DMS53 treated with DMSO at 0.1 percent for 48 hours (cell line): ENCODE data around the gene ADGRF1.
A peak's percentile ranks its signal among the peaks of the same experiment; 100 is the strongest.
"Not testable (repeated sequence)": the region's sequence is repeated elsewhere in the genome, so short reads cannot be mapped to it uniquely, and the experiment has no call there.

Experiments used
- DNase-seq: peaks from one replicate; lab custom pipeline; 2025; ENCODE audit not compliant: unreplicated experiment; lab: John Stamatoyannopoulos, UW

The ADGRF1 gene

DNA sequence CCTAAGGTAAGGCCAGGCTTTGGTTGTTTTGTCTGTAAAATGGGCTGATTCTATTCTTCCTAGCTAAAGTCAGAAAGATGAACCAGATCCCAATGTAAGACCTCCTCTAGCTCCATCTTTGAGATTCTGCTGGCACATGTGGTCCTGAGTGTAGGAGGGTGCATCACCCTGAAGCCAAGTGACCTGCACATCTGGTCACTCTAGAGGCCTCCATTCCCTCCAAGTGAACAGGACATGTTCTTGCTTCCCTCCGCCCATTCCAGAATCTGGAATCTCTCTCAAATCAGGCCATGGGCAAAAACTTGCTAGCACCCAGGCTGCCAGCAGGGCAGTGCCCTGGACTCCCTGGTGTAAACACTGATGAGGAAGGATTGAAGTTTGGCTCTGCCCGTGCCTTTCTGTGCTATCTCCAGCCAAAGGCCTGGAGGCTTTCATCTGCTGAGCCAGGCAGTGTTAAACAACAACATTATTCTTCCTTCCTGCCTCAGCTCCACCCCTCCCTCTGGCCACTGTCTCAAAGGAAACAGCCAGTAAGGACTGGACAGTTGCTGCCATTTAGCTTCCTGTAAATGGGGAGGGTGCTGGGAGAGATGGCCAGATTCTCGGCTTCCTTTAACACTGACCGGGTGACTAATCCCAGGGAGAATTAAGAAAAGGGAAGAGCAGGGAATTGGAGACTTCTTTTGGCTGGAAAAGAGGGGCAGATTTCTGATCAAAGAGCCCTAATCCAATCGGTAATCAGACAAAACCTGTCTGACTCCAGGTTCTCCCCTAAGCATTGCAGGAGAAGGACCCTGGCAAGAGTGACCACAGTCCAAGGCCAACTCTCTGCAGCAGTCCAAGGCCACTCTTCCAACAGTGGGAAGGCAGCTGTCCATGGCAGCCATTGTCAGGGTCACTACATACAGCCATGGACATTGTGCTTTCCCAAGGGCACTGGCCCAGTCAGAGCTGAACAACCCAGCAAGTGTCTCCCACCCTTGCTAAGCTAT lies 19.5 kb upstream of the ADGRF1 start:
- DNase-seq, result no peak

DNA sequence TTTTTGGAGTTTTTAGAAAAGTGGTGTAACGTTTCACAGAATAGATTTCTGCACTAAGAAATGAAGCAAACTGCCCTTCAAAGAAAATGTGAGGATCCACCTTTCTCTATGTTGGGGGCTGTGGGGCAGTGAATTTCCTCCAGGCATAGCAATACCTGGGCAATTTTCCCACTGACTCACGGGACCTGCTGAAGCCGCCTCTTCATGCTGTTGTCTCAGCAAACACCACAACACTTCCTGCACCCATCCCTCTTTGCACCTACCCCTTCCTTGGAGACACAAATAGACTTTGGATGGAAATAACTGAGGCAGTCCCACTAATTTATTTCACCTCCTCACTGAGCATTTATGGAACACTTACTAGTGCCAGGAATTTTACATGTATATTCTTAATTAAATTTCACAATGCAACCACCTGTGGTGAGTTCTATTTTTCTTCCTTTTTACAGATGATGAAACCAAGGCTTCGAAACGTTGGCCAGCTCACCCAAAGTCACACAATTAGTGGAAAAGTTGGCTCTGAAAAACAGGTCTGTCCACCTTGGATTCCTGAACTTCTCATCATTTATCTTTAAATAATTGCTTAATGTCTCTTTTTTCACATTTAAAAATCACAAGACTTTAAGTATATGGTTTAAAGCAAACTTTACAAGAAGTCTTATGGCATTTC lies 17.2 kb upstream of the ADGRF1 start:
- DNase-seq, result peak; percentile 6

DNA sequence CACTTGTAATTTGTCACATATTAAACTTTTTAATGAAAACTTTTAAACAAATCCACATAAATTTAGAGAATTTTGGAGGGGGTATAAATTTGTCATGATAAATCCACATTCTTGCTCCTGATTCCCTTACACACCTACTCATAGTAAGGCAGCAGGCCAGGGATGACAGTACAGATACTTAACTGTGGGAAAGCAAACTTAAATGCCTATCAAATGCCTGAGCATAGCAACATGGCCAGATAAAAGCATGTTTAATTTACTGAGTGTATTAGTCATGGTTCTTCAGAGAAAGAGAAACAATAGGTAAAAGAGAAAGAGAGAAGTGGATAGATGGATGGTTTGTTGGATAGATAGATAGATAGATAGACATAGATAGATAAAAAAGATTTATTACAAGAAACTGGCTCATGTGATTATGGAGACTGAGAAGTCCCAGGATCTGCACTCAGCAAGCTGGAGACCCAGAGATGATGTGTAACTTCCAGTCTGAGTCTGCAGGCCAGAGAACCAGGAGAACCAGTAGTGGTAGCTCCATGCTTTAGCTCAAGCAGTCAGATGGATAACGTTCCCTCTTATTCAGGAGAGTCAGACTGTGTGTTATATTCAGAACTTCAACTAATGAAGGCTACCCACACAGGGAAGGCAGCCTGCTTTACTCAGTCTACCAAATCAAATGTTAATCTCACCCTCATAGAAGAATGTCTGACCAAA lies 15.9 kb upstream of the ADGRF1 start:
- peak; percentile 36 for DNase-seq

DNA sequence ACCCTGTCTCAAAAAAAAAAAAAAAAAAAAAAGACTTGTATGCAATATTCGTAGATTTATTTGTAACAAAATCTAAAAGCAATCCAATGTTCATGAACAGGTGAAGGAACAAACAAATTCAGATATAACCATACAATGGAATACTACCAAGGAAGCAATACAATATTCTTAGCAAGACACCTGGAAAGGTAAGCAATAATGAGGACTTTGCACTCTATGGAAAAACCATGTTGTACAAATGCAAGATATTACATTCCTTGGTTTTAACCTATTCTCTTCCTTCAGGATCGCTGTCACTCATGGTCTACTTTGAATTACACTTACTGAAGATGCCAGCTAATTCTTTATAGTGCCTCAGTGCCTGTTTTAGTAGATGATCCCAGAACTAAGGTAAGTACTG lies 14.7 kb upstream of the ADGRF1 start:
- DNase-seq, result no peak

DNA sequence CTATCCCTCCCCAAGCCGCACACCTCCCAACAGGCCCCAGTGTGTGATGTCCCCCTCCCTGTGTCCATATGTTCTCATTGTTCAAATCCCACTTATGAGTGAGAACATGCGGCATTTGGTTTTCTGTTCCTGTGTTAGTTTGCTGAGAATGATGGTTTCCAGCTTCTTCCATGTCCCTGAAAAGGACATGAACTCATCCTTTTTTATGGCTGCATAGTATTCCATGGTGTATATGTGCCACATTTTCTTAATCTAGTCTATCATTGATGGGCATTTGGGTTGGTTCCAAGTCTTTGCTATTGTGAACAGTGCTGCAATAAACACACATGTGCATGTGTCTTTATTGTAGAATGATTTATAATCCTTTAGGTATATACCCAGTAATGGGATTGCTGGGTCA lies 12.2 kb upstream of the ADGRF1 start:
- DNase-seq, result not testable (repeated sequence)

DNA sequence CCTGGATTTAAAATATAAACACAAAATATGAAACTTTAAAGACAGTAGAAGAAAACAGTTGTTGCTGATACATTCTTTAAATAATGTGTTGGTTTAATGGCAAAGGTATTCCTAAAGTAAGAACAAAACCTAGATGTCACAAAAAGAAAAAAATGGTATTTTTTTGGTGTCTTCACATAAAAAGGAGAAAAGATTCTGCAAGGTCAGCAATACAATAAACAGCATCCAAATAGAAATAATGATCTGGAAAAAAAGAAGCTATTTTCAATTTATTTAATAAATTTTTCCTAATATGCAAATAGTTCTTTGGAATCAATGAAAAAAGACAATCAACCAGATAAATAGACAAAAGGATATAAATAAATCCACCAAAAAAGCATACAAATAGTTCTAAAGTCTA lies 6.5 kb upstream of the ADGRF1 start:
- no peak for DNase-seq

DNA sequence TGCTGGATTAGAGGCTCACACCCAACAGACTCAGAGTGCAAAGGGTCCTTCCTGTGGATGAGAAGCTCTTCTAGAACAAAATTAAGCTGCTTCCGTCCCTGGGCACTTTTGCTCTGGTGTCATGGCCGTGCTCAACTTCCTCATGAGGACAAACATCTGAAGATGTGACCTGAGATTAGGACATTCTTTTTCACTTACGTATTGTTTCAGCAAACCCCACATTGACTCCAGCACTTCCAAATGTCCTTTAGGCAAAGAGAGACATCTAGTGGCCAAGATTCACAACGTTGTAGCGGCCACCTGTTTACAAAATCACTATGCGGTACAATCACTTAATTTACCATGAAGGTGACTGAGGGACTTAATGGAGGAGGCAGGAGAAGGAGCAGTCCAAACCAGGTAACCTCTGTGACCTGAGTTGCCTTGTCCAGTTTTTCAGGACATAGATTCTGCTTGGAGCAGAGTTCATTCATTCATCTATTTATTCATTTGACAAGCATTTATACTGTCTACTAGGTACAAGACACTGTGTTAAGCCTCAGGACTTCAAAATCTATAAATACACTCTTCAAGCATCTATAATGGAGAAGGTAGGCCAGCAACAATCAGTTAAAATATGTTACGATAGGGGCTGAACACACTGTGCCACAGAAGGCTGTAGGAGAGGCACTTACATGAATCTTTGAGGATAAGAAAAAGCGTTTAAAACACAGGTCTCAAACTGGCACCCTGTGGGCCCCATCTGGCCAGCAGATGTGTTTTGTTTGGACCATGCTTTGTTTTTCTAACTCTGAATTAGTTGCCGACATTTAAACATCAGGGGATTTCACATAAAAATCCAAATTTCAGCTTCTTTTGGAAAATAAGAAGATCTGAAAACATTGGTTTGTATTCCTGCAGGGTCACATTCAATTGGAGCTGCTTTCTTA lies 5.6 kb upstream of the ADGRF1 start:
- peak; percentile 74 for DNase-seq

DNA sequence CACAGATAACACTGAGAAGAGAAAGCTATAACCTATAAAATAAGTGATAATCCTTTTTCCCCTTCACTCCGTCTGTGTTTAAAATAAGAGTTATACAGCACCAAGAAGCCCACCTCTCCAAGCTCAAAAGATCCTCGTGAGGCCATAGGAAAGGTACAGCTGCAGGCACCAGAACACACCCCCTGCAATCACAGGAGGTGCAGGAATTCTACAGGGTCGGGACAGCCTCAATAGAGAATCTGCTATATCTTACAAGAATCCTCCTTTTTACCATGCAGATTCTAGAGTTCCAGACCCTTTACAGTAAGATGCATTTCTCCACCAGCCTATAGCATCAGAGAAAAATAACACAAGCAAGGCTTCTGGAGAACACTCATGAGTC lies 5.0 kb upstream of the ADGRF1 start:
- DNase-seq, result no peak

DNA sequence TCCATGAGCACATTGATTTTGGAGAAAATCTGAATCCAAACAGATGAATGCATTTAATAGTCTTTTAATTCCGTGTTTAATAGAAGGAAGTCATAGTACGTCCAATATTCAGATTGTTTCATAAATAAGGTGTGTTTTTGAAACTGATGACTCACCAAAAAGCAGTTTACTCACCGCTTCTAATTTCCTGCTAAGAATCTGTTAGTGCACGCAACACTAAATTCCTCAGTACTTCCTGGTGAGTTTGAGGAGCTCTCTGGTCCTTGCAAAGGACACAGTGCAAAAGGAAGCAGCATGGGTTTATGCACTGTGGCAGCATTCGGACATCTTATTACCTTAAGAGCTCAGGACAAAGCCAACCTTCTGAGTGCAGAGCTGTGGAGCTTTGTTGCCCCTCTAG lies 2.3 kb upstream of the ADGRF1 start:
- DNase-seq, result peak; percentile 70

DNA sequence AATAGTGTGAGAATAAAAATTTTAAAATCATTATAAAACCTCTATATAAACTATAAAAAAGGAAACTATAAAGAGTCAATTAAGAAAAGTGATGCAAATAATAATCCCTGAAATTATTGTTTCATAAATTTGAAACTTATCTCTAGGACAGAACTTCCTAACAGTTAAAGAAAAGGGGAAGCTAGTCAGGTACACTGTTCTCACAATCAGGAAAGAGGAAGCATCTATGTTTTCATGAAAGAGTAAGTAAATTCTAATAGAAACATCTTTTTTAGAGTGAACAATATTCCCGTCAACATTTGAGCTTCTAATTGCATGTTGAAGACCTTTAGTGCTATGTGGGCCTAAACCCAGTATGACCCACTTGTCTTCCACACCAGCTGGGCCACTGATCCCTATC lies 1.2 kb upstream of the ADGRF1 start:
- no peak for DNase-seq

DNA sequence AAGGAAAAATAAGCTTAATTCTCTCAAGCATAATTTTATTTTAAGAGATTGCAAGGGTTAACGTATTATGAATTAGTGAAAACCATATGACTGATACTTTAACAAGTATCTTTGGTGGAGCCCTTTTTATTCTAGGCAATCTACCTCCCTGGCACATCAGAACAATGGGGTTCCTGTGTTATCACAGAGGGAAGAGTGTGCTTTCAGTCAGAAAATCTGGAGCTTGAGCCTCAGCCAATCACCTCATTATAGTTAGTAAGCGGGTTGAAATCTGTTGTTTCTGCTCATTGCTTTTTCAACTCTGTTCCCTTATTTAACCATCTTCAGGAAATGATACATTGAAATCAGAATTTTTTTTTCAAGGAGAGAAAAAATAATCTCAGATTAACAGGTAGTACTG lies 391 bp downstream of the ADGRF1 start:
- no peak for DNase-seq

DNA sequence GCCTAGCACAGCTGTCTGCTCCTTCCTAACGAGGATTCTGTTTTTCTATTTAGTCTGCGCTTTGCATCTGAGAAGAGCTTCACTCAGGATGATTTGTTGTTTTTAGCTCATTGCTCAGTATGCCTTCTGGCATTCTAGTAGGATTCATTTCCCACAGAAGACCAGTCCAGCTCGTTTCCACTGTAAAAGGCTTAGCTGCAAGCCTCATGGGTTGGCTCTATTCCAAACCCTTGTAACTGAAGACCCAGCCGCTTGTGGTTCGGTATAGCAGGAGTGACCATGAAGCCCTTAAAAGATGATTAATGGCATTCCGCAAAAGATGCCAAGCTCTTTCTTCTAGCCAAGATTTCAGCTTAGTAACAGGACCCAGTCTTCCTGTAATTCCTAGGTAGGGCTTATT lies 7.2 kb downstream of the ADGRF1 start:
- peak; percentile 19 for DNase-seq

DNA sequence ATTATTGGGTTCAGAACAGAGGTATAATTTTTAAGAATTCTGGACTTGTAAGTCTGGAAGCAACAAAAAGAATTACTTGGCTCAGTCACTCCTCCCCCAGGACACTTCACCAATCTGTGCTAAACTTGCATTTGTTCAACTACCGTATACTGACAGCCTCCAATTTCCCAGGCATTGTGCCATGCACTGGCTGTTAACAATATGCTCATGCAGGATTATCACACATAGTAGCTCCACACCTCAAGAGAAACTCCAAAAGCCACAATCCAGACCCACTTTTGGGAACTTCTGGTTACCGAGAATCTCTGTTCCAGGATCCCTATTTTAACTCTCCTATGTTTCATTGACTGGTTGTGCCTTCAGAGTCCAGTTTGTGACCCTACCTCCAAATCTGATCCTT lies 7.7 kb downstream of the ADGRF1 start:
- DNase-seq, result no peak

DNA sequence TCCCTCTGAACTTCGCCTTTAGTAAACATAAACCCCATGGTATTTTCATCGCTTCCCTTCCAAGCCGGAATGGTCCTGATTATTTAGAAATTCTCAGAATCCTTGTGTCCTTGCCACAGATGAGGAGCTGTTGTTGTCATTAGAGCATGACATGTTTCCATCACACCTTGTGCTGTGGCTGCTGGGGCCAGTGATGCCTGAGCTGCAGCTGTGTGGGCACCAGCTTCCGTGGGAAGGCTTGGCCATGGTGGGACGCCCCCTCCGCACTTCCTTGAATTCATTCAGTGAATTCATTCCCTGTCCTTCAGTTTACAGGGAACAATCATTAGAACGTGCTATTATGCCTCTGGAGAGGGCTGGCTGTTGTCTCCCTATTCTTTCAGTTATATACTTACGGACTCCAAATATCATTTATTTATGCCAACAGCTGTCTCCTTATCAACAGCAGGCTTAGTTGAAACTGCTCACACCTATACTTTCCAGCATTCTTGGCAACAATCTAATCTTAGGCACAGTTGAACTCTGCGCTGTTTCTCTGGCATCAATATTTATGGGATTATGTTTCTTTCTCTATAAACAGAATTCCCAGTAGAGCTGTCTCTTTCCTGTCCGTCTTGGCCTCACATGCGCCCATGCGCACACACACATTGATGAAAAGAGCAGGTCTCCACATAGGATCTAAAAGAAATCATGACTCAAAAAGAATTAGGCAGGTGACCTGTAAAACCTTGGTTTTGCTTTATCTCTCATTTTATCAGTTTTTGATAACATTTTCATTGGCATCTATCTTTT lies 9.0 kb downstream of the ADGRF1 start:
- no peak for DNase-seq

DNA sequence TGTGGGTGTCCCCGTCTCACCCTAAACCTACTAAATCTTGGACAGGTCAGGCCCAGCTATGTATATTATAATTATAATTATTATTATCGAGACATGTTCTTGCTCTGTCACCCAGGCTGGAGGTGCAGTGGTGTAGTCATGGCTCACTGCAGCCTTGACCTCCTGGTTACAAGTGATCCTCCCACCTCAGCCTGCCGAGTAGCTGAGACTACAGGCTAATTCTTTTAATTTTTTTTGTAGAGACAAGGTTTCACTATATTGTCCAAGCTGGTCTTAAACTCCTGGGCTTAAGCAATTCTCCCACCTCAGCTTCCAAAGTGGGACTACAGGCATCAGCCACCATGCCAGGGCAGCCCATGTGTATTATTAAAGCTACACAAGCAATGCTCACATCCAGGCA lies 10.5 kb downstream of the ADGRF1 start:
- DNase-seq, result no peak

DNA sequence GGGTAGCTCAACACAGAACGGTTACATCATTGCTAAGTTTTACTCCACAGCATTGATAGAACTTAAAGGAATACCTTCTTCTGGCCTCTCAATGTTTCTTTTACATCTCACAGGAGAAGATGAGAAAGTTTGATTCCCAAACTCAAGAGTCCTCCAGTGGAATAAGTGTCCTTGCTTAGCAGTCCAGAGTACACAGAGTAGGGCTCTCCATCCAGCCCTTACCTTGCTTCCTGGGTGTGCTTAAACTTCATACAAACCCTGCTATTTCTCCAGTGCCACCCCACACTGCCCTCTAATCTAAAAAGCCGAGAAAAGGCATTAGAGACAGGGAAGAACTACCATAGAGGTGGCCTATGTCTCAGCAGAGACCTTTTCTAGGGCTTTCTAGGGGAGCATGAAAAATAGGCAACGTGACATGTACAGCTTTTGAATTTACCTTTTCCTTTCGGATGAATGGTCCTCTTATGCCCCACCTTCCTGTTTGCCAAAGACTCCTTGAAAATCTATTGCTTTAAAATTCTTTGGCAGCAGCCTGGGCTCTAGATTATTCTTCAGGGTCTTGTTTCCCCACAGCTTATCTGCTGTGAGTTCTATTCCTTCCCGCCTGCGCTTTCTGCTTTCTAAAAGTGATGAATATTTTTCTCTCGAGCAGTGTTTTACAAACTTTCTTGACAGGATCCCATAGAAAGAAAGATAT lies 12.1 kb downstream of the ADGRF1 start:
- no peak for DNase-seq

DNA sequence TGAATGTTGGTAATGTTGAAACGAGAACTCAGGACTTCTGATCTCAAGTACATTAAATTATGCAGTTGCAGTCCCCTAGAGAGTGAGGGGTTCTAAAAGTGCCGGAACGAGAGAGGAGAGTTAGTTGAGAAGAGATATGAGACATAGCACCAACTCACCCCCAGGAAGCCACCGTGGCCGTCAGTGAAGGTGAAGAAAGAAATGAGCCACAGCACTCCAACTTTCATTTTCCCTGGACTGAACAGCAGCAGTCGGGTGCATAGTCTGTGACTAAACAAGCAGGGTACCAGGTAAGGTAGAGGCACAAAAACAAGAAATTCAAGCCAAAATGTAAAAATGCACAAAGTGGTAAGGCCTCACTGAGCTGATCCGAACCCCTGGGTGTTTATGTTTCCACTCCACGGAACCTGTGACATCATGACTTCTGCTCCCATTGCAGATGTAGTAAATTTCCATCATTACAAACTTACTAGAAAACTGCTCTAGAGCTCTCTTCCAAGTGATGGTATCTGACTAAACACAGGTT lies 13.2 kb downstream of the ADGRF1 start:
- DNase-seq, result no peak

DNA sequence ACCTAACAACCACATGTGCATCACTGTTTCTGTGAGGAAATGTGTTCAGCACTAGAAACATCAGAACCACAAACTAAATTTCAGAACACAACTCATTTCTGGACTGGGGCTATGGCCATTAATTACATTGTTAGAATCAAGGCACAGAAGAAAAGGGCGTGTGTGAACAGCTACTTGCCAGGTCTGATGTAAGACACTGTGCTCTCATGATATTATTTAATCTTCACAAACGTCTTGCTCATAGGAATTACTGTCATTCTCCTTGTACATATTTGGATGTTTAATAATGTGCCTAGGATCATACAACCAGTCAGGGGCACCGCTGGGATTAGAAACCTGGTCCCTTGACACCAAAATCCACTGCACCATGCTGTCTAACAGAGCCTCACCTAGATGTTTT lies 14.8 kb downstream of the ADGRF1 start:
- DNase-seq, result no peak

DNA sequence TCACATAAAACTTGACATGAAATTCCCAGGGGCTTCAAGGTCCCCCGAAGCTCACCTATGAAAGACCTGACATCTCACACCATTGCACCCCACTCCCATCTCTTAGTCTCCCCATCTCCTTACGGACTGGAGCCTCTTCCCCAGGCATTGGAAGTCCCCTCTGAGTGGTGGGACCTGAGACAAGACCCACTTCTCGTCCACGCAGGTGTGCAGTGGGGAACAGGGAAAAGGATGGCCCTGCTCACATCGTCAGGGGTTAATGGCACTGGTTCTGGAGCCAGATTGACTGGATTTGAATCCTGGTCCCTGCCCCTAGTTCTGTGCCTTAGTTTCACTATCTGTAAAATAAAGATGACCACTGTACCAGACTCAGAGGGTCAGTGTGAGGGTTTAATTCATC lies 15.5 kb downstream of the ADGRF1 start:
- DNase-seq, result no peak
